GM18511 (cell line): ENCODE results near the gene ST6GAL1.

Experiments
- ATAC-seq: cut with Tn5 transposase; IDR thresholded peaks from one replicate; pipeline ENCODE4 v1.9.1; 2021; ENCODE audit warnings: mild to moderate bottlenecking, moderate library complexity; ENCODE audit not compliant: unreplicated experiment

The ST6GAL1 gene

DNA sequence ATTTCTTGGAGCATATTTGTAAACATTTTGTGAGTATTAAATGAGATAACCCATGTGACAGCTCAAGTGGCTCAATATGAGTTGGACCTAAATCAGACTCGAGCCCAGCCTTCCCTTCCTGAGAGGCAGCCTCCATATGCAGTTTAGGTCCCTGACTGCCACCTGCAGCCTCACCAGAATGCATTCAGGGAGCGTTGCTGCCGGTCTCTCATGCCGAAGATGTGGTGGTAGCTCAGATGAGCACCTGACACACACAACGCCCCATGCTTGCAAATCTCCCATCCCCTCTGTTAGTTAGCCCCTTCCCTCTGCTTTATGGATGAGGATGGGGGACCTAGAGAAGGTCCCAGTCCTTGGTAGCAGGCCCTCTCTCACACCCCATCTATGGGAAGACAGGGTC, 9.2 kb downstream of the ST6GAL1 start:
- ATAC-seq: no peak

DNA sequence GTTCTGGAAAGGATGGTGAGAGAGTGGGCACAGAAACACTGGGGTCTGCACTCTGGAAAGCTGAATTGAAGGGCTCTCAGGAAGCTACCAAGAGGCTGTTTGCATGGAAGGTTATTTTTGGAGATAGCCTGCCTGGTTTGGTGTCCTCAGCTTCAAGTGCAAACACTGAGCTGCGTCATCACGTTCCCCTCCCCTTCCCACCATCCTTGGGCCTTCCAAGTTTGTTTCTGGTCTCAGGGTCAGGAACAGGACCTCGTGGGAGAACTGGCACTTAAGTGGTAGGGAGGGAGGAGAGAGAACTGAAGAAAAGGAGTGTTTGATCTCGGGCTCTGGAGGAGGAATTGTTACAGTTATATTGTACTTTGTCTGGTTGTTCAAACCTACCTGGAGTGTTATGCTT, 10.6 kb downstream of the ST6GAL1 start:
- no peak for ATAC-seq

DNA sequence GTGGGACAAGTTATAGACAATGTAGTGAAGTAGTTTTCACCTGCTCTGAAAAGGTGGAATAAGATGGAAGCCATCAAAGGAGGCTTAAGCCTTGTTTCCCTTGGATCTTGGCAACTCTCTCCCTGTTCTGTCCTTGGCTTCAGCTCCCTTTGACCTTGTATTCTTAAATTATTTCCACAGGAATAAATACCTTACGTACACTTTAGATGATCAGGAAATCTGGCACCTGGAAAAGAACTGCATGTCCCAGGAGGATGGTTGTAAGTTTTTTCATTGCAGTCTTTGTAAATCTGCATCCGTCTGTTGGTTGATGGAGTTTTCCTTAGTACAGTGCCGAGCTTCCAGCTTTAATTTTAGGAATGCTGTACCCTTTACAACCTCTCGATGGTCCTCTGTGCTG, 11.8 kb downstream of the ST6GAL1 start:
- no peak for ATAC-seq

DNA sequence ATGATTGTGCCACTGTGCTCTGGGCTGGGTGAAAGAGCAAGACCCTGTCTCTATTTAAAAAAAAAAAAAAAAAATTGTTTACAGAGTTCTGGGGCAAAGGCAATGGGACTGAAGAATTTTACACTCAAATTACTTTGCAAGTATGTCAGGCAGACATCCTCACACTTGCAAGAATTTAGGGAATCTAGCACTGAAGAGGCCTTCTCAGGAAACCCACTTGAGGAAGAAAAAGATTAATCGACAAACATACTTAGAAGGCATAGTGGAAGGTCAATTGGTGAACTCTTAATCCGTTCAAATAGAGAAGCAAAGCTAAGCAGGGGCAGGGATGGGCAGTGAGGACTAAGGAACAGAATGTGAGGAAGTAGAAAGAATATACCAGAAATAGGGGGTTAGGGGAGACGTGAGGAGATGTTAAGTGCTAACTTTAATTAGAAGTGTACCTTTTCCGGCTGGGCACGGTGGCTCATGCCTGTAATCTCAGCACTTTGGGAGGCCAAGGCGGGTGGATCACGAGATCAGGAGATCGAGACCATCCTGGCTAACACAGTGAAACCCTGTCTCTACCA, 15.0 kb downstream of the ST6GAL1 start:
- no peak for ATAC-seq

DNA sequence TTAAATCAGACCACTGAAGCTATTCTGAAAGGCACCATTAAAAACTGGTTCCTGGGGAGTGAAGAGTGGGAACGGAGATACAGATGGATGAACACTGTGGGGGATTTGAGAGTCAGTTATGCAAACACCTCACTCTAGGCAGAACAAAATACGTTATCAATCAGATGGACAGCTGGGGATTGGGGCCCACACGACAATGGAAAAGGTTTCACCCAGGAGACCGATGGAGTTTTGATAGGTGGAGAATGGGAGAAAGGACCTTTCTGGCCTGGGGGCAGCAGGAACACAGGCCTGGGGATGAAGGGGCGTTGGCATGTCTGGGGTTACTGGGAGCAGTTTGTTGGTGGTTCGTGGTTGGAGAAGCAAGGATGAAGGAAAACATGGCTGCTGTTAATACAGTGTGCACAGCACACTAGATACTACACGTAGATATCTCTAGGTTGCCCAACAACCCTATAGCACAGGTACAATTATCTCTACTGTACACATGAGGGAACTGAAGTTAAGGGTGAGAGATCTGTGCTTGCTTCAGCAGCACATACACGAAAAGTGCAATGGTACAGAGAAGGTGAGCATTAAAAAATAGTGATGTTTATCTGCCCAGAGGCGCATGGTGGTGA, 16.5 kb downstream of the ST6GAL1 start:
- peak; percentile 90 for ATAC-seq

DNA sequence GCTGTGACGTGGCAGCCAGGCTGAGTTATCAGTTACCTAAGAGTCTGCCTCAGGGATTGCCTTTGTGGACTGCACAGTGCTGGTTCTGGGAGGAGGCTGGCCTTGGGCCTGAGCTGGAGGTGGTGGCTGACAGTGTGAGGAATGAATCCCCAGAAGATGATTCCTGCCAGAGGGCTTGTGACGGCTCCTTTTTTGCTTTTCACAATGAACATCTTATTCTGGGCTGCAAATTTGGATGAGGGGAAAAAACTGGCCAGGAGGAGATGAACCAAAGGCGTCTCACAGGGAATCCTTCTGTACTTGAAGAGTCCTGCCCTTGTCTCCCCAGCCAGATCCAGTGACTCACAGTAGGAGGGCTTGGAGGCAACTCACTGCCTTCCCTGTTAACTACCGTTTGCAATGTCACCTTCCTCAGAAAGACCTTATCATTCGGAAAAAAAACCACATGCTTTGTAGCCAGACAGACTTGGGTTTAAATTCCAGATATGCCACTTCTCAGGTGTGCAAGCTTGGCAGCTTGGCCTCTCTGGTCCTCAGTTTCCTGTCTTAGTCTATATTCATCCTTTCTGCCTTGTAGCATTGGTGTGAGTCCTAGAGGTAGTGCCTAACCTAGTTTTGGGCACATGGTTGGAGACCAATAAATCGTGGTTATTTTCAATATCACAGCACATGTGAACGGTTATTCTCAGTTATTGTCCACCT, 19.1 kb downstream of the ST6GAL1 start:
- no peak for ATAC-seq

DNA sequence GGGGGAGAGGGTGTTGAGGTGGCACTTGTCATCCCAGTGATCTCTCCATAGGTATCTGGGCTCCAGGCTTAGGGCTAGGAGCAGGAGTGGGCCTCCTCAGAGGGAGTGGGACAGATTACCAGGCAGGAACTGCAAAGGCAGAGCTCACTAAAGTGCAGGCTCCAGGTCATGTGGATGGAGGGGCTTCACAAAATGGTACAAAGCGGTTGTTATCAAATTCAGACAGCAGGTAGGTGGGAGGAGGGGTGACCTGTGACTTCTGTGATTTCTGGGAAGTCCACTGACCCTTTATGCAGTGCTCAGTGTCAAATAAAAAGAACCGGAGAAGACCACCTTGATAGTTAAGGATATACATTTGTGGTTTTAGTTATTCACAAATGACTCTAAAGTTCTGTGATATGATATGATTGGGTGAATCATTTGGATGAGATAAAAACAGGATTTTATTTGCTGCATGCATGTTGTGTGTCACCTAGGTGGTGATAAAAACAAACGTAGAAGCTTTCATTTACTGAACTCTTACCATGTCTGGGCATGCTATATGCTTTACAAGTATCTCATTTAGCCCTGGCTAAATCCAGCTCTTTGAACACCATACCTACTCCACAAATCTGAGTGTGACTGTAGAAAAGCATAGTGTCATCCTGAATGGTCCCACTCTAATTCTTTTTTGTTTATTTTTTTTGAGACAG, 20.2 kb downstream of the ST6GAL1 start:
- ATAC-seq: no peak

DNA sequence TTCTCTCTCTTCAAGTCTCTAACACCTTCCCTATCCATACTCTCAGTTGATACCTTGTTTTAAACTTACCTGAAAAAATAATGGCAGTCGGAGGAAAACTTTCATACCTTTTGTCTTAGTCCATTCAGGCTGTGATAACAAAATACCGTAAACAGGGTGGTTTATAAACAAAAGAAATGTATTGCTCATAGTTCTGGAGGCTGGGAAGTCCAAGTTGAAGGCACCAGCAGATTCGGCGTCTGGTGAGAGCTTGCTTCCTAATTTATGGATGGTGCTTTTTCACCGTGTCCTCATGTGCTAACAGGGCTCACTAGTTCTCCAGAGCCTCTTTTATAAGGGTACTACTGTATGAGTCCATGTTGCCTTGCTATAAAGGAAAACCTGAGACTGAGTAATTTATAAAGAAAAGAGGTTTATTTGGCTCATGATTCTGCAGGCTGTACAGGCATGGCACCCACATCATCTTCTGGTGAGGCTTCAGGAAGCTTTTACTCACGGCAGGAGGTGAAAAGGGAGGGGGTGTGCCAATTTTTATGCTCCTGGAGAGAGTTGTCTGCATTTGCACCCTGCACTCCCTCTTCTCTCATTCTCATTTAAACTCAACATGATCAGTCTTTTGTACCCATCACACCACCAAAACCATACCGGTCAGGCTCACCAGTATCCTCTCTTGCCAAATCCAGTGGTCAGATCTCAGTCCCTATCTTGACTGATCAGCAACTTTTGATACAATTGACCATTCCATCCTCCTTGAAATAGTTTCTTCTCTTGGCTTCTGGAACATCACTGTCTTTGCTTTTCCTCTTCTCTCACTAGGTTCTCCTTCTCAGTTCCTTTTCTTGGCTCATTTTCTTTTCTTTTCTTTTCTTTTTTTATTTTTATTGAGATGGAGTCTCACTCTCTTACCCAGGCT, 21.6 kb downstream of the ST6GAL1 start:
- no peak for ATAC-seq

DNA sequence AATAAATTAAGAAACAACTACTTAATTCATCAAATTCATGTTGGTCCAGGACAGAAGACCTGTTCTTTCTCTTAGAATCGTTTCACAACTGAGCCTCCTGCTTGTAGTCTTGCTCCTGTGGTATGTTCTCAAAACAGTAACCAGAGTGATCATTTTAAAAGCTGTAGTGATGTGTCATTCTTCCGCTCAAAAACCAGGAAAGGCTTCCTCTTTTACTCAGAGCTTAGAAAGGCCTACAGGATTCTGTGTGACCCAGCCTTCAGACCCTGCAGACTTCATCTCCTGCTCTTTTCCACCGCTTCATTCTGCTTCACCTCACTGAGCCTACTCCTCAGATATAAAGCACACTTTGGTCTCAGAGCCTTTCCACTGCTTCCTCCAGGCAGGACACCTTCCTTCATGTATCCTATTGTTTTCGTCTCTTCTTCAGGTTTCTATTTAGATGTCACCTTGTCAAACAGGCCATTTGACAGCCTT, 22.7 kb downstream of the ST6GAL1 start:
- ATAC-seq: no peak

DNA sequence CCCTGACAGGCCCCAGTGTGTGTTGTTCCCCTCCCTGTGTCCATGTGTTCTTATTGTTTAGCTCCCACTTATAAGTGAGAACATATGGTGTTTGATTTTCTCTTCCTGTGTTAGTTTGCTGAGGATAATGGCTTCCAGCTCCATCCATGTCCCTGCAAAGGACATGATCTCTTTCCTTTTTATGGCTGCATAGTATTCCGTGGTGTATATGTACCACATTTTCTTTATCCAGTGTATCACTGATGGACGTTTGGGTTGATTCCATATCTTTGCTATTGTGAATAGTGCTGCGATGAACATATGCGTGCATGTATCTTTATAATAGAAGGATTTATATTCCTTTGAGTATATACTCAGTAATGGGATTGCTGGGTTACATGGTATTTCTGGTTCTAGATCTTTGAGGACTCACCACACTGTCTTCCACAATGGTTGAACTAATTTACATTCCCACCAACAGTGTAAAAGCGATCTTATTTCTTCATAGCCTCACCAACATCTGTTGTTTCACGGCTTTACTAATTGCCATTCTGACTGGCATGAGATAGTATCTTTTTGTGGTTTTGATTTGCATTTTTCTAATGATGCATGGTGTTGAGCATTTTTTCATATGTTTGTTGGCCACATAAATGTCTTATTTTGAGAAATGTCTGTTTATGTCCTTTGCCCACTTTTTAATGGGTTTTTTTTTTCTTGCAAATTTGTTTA, 23.8 kb downstream of the ST6GAL1 start:
- ATAC-seq: peak; percentile 57

DNA sequence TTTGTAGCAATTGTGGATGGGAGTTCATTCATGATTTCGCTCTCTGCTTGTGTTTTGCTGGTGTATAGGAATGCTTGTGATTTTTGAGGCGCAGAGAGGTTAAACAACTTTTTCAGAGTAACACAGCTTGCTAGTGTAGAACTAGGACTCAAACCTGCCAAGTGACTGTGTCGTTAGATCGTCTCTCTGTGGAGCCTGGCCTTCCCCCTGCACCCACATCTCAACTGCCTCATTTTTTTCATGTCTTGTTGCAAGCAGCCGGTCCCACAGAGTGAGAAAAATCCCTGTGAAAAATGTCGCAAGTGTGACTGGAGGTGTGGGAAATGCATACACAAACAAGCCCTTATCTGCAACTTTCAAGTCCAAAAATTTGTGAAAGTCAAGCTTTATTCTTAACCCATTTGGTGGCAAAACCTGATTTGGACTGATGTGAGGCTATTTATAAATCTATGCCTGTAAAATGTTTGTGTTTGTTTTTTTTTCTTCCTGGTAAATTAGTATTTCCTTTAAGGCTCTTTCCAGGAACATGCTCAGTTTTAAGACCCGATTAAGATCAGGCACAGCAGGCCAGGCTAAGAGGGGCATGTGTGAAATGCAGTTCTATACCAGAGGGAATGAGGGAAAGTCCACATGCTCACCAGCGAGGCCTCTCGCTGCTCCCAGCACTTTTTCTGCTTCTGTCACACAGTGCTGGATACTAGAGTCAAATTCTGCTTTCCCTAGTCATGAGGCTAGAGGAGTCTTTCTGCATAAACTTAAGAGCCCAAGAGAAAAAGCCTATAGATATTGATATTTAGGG, 25.8 kb downstream of the ST6GAL1 start:
- no peak for ATAC-seq

DNA sequence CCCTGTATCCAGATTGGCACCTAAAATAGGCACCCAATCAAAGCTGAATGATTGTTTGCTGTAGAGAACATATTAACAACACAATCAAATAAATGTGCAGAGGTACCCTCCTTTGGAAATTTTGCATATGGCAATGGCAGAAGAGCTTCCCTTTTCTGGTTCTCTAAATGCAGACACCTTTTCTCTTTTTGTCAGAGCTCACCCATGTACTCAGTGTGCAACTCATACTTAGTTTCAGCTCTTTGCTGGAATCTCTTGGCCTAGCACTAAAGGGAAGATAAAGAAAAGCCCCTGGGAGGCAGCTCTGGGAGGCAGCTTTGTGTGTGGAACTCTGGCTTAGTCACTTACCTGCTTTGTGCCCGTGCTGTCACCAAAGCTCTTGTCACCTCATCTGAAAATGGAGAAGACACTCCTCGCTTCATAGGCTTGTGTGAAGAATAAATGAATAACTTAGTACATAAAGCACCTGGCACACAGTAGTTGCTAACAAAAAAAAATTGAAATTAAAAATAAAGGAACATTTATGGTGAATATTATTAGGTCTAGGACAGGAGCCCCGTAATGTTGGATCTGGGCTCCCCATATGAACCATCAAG, 28.8 kb downstream of the ST6GAL1 start:
- no peak for ATAC-seq

DNA sequence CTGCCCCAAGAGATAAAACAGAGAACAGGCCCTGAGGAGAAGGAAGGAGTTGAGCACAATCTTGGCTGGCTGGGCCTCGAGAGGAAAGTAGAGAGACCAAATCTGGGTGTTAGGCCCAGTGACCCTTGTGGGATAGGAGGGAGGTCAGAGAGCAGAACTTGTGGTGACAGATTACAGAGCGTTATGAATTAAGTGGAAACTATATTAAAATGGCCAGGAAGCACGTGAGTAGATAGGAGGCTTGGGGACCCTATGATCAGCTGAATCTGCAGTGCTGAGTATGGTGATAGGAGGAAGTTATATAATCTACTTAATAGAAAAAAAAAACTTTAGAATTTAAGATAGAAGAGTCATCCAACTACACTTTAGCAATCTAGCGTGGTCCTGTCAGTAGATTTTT, 30.0 kb downstream of the ST6GAL1 start:
- ATAC-seq: no peak

DNA sequence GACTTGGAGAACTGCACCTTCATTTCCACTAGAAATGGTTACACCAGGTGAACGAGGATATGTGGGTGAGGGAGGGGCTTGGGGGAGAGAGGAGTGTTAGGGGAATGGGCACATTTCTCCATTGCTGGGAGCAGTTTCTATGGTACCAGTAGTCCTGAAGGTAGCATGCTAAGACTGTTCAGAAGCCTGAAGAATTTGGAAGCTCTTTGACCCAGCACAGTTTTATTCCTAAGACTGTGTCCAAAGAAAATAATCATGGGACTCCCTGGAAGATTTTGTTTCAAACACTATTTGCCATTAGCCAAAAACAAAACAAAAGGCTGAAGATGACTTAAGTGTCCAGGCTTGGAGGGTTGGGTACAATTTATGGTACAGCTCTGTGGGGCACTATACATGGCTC, 32.1 kb downstream of the ST6GAL1 start:
- ATAC-seq: no peak

DNA sequence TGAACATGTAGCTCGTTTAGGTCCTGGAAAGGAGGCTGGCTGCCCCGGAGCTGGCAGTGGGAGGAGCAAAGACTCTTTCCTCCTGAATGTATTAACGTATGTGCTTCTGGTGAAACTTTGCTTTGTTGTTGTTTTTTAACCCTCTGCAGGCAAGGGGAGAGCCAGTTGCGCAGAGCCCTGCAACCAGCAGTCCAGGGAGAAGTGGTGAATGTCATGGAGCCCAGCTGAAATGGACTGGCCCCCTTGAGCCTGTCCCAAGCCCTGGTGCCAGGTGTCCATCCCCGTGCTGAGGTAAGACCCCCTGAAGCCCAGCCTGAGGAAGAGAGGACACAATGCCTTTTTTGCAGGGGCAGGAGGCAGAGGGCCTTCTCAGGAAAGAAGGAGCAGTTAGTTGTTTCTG, 33.3 kb downstream of the ST6GAL1 start:
- ATAC-seq: no peak

DNA sequence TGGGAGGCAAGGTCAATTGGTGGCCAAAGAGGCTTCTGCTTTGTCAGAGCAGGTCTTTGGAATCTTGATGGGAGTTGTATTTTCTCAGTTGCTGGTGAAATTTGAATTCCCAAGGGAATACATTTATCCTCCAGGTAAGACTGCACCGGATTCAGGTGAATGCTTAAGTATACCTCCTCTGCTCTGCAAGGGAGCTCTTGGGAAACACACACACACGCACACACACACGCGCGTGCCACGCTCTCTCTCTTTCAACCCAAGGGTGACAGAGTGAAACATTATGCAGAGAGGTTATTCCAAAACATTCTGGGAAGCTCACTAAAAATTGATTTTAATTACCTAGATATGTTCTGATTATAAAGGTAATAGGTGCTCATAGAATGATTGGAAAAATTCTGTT, 33.7 kb downstream of the ST6GAL1 start:
- no peak for ATAC-seq

DNA sequence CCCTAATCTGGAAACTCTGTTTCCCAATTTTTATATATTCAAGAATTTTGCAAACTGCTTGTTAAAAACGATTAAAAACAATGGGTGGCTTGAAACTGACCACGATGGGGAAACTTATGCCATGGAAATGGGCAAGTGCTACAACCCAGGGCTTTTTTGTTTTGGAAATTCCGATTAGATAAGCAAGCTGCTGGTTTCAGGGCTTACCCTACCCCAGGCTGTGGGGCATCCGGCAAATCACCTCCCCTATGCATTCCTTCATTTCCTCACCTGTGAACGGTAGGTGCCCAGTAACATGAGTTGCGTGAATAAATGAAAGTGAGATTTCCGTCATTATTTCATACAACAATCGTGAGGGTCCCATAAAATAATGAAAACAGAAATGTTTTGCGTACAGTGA, 34.3 kb downstream of the ST6GAL1 start:
- no peak for ATAC-seq

DNA sequence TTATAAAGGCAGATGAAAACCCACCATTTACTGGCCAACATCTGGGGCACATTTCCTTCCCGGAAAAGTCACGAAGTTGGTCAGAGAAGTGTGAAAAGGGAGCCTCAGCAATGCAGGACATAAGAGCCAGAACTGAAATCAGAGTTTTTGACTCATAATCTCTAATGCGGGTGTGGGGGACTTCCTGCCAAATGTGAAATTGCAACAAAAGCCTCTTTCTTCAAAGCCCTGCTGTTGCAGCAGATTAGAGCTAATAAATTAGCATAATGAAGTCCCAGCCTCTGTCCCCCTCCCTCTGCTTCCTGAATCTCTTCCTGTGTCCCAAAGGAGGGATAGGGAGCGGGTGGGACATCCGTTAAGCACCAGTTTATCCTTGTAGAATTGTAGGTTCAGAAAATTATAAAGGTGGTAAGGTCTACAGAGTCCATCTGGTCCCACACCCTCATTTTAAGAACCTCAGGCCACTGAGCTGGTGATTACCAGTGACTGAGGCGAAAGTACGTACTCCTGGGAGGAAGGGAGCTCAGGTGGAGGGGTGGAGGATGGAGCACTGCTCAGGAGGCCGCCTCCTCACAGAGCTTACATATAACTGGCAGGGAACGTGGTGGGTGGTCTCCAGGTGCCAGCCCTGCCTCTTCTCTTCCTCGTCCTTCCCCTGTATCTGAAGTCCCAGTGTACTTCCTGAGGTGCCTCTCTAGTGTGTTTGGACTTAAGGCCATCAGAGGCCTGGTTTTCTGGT, 35.0 kb downstream of the ST6GAL1 start:
- peak; percentile 75 for ATAC-seq
